Left lung (tissue), 10 donors: Measurements from ENCODE around the gene ADPRHL1. TPM values are rescaled to one million over a fixed set of nuclear protein-coding genes. Genes with fewer than 3 reads are reported as not detected.

Source experiments
- ATAC-seq: fragments of 200-7000 bp; cut with Tn5 transposase; one replicate; pipeline ENCODE4 v1.9.1; 2020; ENCODE audit warnings: moderate library complexity
- DNase-seq, 4 donors: peaks; one replicate each; pipeline ENCODE4 v3.0.0-alpha.2; 2013 to 2020
- H3K27ac ChIP-seq, 2 donors: fragments of 200-600 bp; sonication (generic) in 1 of 2; one replicate each; pipeline versions ENCODE4 v1.5.0 to v1.8.0; 2020 to 2021
- H3K27me3 ChIP-seq, 2 donors: fragments of 200-600 bp; sonication (generic) in 1 of 2; one replicate each; pipeline versions ENCODE4 v1.5.0 to v1.8.0; 2020 to 2021
- H3K36me3 ChIP-seq, 2 donors: fragments of 200-600 bp; sonication (generic) in 1 of 2; one replicate each; pipeline versions ENCODE4 v1.5.0 to v1.8.0; 2020 to 2021
- H3K4me1 ChIP-seq, 2 donors: fragments of 200-600 bp; one replicate each; pipeline ENCODE4 v1.8.0; 2021
- H3K4me3 ChIP-seq, 2 donors: fragments of 200-600 bp; sonication (generic) in 1 of 2; one replicate each; pipeline versions ENCODE4 v1.5.0 to v1.8.0; 2020 to 2021; ENCODE audit warnings: mild to moderate bottlenecking in 1 of 2
- H3K9me3 ChIP-seq, 2 donors: fragments of 200-600 bp; sonication (generic) in 1 of 2; one replicate each; pipeline versions ENCODE4 v1.5.0 to v1.8.0; 2020 to 2021
- intact Hi-C, 2 donors: fragments of 100-400 bp; cut with DNase I; formaldehyde crosslinking; loops; one replicate each; pipeline versions ENCODE4 v1.11.2 to v1.14.2; 2022
- polyA plus RNA-seq, 6 donors: library from polyadenylated mRNA; unstranded; fragments of 120-200 nt; gene quantifications; one replicate each; pipeline ENCODE4 v1.2.1, GENCODE V29; 2013; ENCODE audit not compliant: insufficient read length in 6 of 6
- total RNA-seq, 2 donors: library from RNA; stranded (reverse); fragmentation: NEBNext Ultra II Directional; extraction: Animal tissue kit (Norgen Biotek cat#: 25700); gene quantifications; one replicate each; pipeline ENCODE4 v1.2.1, GENCODE V29; 2021
- TF ChIP-seq, protein P1 (sequence below), 2 donors: fragments of 200-600 bp; sonication (generic) in 1 of 2; IDR thresholded peaks; one replicate each; pipeline versions ENCODE4 v1.5.0 to v1.8.0; 2021; ENCODE audit warnings: antibody characterized with exemption in 2 of 2
- donor health status: DM: no; HTN: yes; CAD: no.
- donor health status: DM: no; HTN: no; CAD: no.

Gene ADPRHL1
- total and polyA plus RNA-seq, 8 donors: 0.66 to 2.3 (median 1.5) TPM

DNA sequence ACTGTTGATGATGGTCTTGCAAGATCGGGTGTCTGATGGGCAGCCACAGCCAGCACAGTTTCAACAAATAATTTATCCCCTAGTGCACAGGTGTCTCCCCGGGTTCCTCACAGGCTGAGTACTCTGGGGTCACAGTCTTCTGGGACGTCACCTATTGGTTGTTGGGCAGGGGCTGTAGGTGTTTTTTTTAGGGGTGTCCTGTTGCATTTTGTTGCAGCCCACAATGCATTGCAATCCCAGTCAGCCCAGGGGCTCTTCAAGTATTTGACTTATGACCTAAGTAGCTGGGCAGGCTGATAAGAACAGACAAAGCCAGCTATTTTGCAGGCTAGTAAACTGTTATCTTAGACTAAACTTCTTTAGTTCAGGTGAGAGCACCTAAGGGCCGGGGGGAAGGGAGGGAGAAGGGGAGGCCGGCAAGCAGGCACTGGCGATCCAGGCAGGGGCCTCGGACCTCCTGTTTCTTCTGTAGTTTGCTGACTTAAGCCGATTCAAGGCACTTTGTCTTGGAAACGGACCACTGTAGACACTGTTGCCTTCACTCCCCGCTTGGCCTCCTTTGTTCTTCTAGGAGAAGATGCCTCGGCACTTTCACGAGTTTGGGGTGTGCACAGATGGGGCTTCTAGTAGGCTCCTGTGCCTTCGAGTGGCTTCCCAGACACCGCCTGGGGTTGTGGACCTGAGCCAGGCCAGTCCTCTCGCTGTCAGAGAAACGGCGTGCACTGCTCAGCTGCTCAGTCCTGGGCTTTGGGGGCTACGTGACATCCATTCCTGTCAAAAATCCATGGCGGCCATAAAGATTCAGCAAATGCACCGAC, 55.5 kb downstream of the ADPRHL1 start:
- intact Hi-C loops: loop anchor here in 1 of 2 donors (10.0 kb wide), 2 partner anchors 123 to 453 kb away; no protein-coding TSS in a partner anchor
- DNase-seq: peak in 1 of 4 donors; percentile 67
- Histone ChIP-seq H3K9me3 (no peaks in the 10 kb centered on the region), H3K27me3 (peaks cover 0 to 18% of the 10 kb centered on the region in 2 donors), H3K4me1 (peaks cover 3 to 12% of the 10 kb centered on the region in 2 donors), H3K36me3 (no peaks in the 10 kb centered on the region), H3K27ac (peak overlapping the region in 1 of 2 donors; percentile 26), H3K4me3 (no peak overlapping the region)
- ATAC-seq: peak; percentile 38
- TF ChIP-seq, protein P1, sequence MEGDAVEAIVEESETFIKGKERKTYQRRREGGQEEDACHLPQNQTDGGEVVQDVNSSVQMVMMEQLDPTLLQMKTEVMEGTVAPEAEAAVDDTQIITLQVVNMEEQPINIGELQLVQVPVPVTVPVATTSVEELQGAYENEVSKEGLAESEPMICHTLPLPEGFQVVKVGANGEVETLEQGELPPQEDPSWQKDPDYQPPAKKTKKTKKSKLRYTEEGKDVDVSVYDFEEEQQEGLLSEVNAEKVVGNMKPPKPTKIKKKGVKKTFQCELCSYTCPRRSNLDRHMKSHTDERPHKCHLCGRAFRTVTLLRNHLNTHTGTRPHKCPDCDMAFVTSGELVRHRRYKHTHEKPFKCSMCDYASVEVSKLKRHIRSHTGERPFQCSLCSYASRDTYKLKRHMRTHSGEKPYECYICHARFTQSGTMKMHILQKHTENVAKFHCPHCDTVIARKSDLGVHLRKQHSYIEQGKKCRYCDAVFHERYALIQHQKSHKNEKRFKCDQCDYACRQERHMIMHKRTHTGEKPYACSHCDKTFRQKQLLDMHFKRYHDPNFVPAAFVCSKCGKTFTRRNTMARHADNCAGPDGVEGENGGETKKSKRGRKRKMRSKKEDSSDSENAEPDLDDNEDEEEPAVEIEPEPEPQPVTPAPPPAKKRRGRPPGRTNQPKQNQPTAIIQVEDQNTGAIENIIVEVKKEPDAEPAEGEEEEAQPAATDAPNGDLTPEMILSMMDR (IDR thresholded peaks at IDR 0.05): no peak

DNA sequence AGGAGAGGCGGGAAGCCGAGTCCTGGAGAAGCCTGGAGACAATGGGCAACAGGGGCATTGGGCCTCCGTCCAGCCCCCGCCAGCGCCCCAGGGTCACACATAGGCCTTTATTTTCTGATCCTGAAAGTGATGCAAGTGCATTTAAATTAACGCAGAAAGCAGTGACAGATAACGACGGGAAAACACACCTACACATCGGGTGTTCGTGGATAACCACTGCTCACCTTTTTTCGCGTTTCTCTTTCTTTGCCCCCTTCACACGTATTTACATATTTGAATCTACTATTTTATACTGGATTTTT, 59.0 kb downstream of the ADPRHL1 start:
- no peaks in the 10 kb centered on the region for H3K36me3 ChIP-seq
- intact Hi-C loops: loop anchor here in 1 of 2 donors (10.0 kb wide), 2 partner anchors 119 to 449 kb away; no protein-coding TSS in a partner anchor
- TF ChIP-seq, protein P1 (IDR thresholded peaks at IDR 0.05): peak in 1 of 2 donors; percentile 41
- H3K27me3 ChIP-seq: no peaks in the 10 kb centered on the region
- ATAC-seq (no peak), DNase-seq (peak in 1 of 4 donors; percentile 66)
- H3K9me3 ChIP-seq: no peaks in the 10 kb centered on the region
- peaks cover 3 to 12% of the 10 kb centered on the region in 2 donors for H3K4me1 ChIP-seq
- no peak overlapping the region for H3K27ac ChIP-seq
- H3K4me3 ChIP-seq: peak overlapping the region in 1 of 2 donors; percentile 50

GRCh38 chr13:113393563-113394338, 59.5 kb downstream of the ADPRHL1 start:
- peak overlapping the region in 1 of 2 donors; percentile 16 for H3K27ac ChIP-seq
- peaks cover 3 to 12% of the 10 kb centered on the region in 2 donors for H3K4me1 ChIP-seq
- intact Hi-C loops: loop anchor here in 1 of 2 donors (10.0 kb wide), 2 partner anchors 119 to 449 kb away; no protein-coding TSS in a partner anchor
- TF ChIP-seq, protein P1 (IDR thresholded peaks at IDR 0.05): peak; percentile 91 to 96
- H3K27me3 ChIP-seq: no peaks in the 10 kb centered on the region
- peaks cover 0 to 3% of the 10 kb centered on the region in 2 donors for H3K9me3 ChIP-seq
- DNase-seq: peak; percentile 66 to 97 (median 81)
- peak overlapping the region; percentile 50 to 66 for H3K4me3 ChIP-seq
- H3K36me3 ChIP-seq: no peaks in the 10 kb centered on the region
- peak; percentile 97 for ATAC-seq

DNA sequence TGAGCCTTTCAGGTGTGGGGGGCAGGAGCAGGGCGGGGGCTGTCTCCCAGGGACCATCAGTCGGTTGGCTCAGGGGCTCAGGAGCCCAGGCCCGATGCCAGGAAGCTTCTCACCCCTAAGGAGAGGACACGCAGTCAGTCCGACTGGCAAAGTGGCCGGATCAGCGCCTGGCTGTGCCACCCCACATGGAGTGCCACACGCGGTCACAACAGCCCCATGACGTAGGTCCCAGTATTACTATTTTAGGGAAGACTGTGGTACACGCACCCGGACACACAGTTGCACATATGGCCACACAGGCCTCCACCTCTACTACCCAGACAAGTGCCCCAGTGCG, 60.1 kb downstream of the ADPRHL1 start:
- DNase-seq (no peak), ATAC-seq (no peak)
- no peaks in the 10 kb centered on the region for H3K27me3 ChIP-seq
- no peak overlapping the region for H3K27ac ChIP-seq
- peaks cover 3 to 12% of the 10 kb centered on the region in 2 donors for H3K4me1 ChIP-seq
- H3K36me3 ChIP-seq: no peaks in the 10 kb centered on the region
- intact Hi-C loops: loop anchor here in 1 of 2 donors (10.0 kb wide), 2 partner anchors 118 to 448 kb away; no protein-coding TSS in a partner anchor
- TF ChIP-seq, protein P1 (IDR thresholded peaks at IDR 0.05): no peak
- peak overlapping the region; percentile 50 to 66 for H3K4me3 ChIP-seq
- H3K9me3 ChIP-seq: peaks cover 0 to 8% of the 10 kb centered on the region in 2 donors
